GM18873 (cell line): ENCODE results near the gene NINJ2.

Experiments used
- ATAC-seq: cut with Tn5 transposase; IDR thresholded peaks from one replicate; pipeline ENCODE4 v1.9.1; 2021; ENCODE audit warnings: mild to moderate bottlenecking, moderate library complexity, moderate number of reproducible peaks; ENCODE audit not compliant: unreplicated experiment, low FRiP score

The NINJ2 gene

GRCh38 chr12:558580-558979, 104.7 kb downstream of the NINJ2 start:
- ATAC-seq = no peak

DNA sequence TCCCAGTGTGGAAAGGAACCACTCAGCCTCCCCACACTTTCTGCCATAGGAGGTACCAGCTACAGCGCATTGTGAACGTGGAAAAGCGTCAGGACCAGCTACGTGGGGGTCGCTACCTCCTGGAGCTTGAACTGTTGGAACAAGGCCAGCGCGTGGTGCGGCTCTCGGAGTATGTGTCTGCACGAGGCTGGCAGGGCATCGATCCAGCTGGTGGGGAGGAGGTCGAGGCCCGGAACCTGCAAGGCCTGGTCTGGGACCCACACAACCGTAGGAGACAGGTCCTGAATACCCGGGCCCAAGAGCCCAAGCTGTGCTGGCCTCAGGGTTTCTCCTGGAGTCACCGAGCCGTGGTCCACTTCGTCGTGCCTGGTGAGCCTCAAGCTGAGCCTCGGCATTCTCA, 106.7 kb downstream of the NINJ2 start:
- no peak for ATAC-seq

GRCh38 chr12:554001-554285, 109.3 kb downstream of the NINJ2 start:
- ATAC-seq = no peak

- no peak for ATAC-seq
Measured at GRCh38 chr12:553216-554000, 109.8 kb downstream of the NINJ2 start.

GRCh38 chr12:552466-552865, 110.8 kb downstream of the NINJ2 start:
- ATAC-seq = no peak

GRCh38 chr12:550473-551260, 112.6 kb downstream of the NINJ2 start:
- ATAC-seq = no peak

DNA sequence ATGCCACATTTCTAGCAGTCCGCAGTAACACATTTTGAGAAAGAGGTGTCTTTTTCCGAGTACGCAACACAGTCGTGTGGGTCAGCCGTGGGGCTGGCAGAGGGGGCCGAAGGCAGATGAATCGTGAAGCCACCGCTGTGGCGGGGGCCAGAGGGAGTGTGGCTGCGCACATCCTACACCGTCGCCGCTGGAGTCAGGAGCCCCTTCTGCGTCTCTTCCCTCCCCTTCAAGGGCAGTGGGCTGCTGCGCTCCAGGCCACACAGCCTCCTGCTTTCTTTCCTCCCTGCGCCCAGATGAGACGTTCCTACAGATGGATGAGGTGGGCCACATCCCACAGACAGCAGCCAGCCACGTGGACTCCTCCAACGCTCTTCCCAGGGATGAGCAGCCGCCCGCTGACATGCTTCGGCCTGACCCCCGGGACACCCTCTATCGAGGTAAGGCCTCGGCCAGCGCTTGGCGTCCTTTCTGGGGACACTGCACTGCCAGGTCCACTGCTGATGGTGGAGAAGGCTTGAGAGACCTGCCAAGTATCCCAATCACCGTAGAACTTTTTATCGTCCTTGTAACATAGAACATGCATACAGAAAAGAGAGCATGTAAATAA, 113.7 kb downstream of the NINJ2 start:
- ATAC-seq = no peak

DNA sequence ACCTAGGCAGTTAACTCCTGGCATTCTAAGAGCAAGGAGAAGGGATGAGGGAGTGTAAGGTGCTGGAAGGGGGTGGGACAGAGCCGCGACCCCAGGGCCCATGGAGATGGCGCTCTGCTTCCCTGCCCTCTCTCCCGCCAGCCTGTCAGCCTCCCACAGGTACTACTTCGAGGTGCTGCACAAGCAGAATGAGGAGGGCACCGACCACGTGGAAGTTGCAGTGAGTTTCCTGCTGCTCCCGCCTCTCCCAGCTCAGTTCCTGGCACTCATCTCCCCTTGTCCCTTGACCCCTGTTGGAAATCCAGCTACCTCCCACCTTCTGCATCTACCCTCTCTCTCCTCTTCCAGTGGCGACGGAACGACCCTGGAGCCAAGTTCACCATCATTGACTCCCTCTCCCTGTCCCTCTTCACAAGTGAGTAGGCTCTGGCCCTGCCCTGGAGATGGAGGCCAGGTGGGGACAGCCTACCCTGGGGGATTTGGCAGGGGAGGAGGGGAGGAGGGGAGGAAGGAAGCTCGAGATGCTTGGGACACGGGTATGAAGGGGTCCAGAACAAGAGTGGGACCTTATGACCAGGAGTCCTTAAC, 115.3 kb downstream of the NINJ2 start:
- ATAC-seq = no peak

- ATAC-seq = no peak
Measured at GRCh38 chr12:546920-547845, 116.1 kb downstream of the NINJ2 start.

DNA sequence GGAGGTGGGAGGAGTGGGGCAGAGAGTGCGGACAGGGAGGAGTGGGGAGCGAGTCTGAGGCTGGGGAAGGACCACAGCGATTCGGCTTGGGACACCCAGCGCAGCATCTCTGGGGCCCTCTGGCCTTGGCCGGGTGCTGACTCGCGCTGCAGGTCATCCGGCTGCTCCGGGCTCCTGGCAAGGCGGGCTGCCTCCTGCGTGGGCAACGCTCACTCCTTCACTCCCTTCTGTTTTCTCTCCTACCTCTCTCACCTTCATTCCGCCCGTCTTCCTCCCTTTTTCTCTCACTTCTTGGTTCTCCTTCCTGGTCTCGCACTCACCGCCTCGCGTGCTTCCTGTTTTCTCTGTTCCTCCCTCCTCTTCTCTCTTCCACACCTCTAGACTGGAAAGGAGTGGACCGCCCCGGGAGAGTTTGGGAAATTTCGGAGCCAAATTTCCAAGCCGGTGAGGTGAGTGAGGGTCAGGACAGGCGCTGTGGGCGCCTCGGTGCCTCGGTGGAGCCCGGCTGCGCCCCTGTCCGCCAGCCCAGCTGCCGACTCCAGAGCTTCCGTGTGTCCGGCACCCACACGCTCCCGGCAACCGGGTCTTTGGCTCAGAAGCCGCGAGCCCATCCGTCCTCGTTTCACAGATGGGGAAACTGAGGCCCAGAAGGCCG, 116.9 kb downstream of the NINJ2 start:
- ATAC-seq = no peak

DNA sequence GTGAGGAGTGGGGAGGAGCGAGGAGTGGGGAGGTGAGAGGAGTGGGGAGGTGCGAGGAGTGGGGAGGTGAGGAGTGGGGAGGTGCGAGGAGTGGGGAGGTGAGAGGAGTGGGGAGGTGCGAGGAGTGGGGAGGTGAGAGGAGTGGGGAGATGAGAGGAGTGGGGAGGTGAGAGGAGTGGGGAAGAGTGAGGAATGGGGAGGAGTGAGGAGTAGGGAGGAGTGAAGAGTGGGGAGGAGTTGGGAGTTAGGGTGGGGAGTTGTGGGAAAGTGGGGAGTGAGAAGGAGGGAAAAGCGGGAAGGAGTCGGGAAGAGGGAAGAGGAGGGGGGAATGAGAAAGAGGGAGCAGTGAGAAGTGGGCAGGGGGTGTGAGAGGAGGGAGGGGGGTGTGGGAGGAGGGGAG, 117.4 kb downstream of the NINJ2 start:
- no peak for ATAC-seq

DNA sequence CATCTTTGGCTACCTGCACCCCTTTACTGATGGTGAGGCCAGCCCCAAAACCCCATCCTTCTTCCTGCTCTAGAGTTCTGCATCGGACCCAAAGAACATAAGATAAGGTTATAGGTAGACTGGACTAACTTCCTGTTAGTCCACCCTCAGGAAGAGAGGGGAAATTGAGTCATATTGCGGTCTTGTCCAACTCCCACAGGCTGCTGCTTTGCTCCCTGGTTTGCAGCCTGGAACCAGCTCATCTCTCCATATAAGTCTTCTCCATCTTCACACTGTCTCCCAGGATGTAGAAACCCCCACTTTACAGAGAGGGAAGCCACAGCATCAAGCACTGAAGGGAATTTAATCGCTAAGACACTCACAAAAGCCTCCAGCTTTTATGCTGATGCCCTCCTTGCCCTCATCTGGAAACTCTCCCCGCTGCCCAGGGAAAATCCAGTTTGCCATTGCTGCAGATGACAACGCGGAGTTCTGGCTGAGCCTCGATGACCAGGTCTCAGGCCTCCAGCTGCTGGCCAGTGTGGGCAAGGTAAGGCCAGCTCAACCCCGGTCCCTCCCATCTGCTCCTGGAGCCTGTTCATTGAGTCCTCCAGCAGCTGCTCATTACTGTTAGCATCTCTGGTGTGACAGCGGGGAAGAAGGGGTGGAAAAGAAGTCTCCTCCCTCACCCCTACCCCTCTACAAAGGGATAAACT, 118.2 kb downstream of the NINJ2 start:
- ATAC-seq = no peak

- ATAC-seq = no peak
Measured at GRCh38 chr12:544142-544541, 119.1 kb downstream of the NINJ2 start.

GRCh38 chr12:543114-543451, 120.2 kb downstream of the NINJ2 start:
- ATAC-seq = no peak

GRCh38 chr12:542395-543113, 120.7 kb downstream of the NINJ2 start:
- no peak for ATAC-seq

- ATAC-seq = no peak
Measured at GRCh38 chr12:541676-542324, 121.4 kb downstream of the NINJ2 start.

GRCh38 chr12:539540-540310, 123.5 kb downstream of the NINJ2 start:
- ATAC-seq = no peak
